ENCODE results near the gene SHROOM3.
A peak's percentile ranks its signal among the peaks of the same experiment; 100 is the strongest.

The SHROOM3 gene

DNA sequence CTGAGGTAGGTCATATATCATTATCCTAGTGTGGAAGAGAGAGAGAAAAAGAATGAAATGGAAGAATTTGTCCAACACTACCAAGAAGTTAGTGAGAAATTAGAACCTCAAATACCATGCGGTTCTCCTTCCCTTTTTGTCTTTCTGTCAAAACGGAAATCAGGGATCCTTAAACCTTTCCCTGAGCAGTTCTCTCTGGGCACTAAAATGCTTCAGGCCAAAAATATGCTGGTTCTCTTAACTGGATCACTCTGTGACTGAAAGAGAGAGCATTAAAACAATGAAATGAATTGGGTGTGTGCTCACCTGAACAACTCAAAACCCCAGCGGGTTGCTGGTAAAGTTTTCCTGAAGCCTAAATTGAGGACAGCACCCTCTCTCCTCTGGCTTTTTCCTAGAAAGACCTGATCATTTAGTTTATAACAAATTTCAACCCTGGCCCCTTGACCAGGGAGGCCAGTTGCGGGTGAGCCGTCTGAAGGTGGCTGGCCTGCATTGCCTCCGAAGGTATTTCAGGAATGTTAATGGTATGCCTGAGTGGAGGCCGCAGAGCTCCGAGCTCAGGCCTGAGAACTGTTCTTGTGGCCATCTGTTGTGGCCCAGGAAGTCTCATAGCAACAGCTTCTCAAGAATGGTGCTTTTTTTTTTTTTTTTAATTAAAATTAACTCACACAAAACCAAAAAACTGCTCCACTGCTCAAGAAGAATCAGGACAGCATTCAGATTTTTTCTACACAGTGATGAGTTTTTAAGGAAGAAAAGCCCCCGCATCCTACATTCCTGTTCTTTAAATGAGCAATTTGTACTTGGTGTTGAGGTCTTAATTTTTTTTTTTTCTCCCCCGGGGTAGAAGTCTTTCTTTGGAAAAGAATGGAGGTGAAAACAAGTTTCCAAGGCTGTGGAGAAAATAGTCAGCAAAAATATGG, 155.1 kb downstream of the SHROOM3 start:
- Mint-ChIP-seq H3K27ac (peak overlapping the region; percentile 81 to 98 (median 93)), H3K4me1 (peaks cover 70% of the 10 kb centered on the region), H3K9me3 (no peaks in the 10 kb centered on the region), H3K36me3 (ENCODE audit: low read depth) (no peaks in the 10 kb centered on the region), H3K4me3 (peak overlapping the region; percentile 44 to 70 (median 61)), H3K27me3 (ENCODE audit: low read depth) (no peaks in the 10 kb centered on the region)
- TF ChIP-seq, protein P1, sequence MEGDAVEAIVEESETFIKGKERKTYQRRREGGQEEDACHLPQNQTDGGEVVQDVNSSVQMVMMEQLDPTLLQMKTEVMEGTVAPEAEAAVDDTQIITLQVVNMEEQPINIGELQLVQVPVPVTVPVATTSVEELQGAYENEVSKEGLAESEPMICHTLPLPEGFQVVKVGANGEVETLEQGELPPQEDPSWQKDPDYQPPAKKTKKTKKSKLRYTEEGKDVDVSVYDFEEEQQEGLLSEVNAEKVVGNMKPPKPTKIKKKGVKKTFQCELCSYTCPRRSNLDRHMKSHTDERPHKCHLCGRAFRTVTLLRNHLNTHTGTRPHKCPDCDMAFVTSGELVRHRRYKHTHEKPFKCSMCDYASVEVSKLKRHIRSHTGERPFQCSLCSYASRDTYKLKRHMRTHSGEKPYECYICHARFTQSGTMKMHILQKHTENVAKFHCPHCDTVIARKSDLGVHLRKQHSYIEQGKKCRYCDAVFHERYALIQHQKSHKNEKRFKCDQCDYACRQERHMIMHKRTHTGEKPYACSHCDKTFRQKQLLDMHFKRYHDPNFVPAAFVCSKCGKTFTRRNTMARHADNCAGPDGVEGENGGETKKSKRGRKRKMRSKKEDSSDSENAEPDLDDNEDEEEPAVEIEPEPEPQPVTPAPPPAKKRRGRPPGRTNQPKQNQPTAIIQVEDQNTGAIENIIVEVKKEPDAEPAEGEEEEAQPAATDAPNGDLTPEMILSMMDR (IDR thresholded peaks at IDR 0.05; ENCODE audit: unreplicated experiment in 3 of 3) = no peak

DNA sequence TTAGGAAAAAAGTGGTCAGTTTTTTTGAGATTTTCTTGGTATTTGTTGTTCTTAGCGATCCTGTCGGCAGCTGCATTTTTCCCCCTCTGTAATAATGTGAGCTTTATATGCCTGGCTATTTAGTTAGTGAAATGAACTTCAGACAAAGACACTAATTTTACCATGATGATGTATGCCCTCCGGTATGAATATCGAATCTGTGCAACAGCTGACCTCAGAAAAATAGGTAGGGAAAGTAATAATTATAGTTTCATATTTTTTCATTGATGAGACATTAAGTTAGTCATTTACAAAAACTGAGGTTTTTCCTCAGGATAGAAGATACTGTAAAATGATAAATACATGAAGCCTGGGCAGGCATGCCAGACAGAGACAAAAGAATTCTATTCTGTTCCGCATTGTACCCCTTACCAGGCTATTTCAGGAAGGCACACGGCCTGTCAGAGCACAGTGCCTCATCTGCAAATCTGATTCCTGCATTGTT, 155.8 kb downstream of the SHROOM3 start:
- Mint-ChIP-seq H3K27ac (peak overlapping the region; percentile 81 to 98 (median 93)), H3K27me3 (ENCODE audit: low read depth) (no peaks in the 10 kb centered on the region), H3K4me1 (peaks cover 63% of the 10 kb centered on the region), H3K9me3 (no peaks in the 10 kb centered on the region), H3K4me3 (peak overlapping the region; percentile 5 to 70 (median 44)), H3K36me3 (ENCODE audit: low read depth) (no peaks in the 10 kb centered on the region)
- TF ChIP-seq, protein P1 (IDR thresholded peaks at IDR 0.05; ENCODE audit: unreplicated experiment in 3 of 3) = no peak

DNA sequence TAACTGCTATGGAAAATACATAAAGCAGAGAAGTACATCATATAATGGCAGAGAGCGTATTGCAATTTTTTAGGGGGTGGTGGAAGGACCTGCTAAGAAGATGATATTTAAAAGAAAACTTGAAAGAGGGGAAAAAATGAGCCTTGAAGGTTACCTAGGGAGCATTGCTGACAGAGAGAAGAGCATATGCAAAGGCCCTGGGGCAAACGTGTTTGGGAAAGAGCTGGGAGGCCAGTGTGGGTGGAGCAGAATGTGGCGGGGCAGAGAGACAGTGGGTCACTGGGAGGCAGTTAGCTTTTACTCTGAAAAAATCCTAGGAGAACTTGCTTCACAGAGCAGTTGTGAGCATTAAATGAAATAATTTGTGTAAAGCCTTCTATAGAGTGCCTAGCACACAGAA, 157.0 kb downstream of the SHROOM3 start:
- Mint-ChIP-seq H3K27me3 (ENCODE audit: low read depth) (no peaks in the 10 kb centered on the region), H3K9me3 (no peaks in the 10 kb centered on the region), H3K4me1 (peaks cover 57% of the 10 kb centered on the region), H3K27ac (peak overlapping the region; percentile 81 to 98 (median 93)), H3K4me3 (no peak overlapping the region), H3K36me3 (ENCODE audit: low read depth) (no peaks in the 10 kb centered on the region)
- TF ChIP-seq, protein P1 (IDR thresholded peaks at IDR 0.05; ENCODE audit: unreplicated experiment in 3 of 3) = no peak

DNA sequence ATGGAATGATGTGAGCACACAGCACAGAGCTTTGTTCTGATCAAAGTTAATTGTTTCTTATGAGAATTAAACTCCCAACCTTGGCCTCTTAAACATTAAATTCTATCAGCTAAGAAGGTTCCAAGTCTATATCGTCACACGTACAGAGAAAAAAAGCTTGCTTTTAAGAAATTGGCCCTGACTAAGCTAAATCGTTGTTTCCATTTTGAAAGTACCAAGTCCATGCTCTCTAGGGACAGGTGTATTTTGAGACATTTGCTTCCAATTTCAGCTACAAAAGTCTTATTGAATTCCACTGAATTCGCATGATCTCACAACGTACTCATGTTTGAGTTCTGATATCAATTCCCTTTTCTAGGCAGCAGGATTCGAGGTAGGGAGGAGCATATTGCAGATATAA, 157.4 kb downstream of the SHROOM3 start:
- H3K27ac Mint-ChIP-seq = peak overlapping the region; percentile 25 to 81 (median 74)
- peaks cover 58% of the 10 kb centered on the region for H3K4me1 Mint-ChIP-seq
- H3K27me3 Mint-ChIP-seq (ENCODE audit: low read depth) = no peaks in the 10 kb centered on the region
- TF ChIP-seq, protein P1 (IDR thresholded peaks at IDR 0.05; ENCODE audit: unreplicated experiment in 3 of 3) = no peak
- H3K4me3 Mint-ChIP-seq = no peak overlapping the region
- H3K9me3 Mint-ChIP-seq = no peaks in the 10 kb centered on the region
- H3K36me3 Mint-ChIP-seq (ENCODE audit: low read depth) = no peaks in the 10 kb centered on the region

DNA sequence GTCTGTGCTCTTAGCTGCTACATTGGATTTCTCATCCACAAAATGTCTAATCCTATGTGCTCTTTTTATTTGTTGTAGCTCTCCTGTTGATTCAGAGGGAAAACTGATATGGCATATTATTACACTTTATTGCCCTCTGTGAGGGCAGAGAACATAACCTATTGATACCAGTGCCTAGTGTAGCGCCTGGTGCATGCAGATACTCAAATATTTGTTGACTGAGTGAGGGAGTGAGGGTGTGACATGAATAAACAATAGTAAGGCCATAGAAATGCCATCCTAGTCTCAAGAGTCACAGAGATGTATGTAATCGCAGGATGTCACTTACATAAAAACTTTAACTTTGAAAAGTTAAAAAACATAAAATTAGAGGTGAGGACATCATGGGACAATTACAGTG, 159.1 kb downstream of the SHROOM3 start:
- TF ChIP-seq, protein P1 (IDR thresholded peaks at IDR 0.05; ENCODE audit: unreplicated experiment in 3 of 3) = no peak
- peaks cover 5% of the 10 kb centered on the region for H3K27me3 Mint-ChIP-seq (ENCODE audit: low read depth)
- peaks cover 44% of the 10 kb centered on the region for H3K4me1 Mint-ChIP-seq
- no peaks in the 10 kb centered on the region for H3K36me3 Mint-ChIP-seq (ENCODE audit: low read depth)
- H3K4me3 Mint-ChIP-seq = no peak overlapping the region
- H3K27ac Mint-ChIP-seq = no peak overlapping the region
- no peaks in the 10 kb centered on the region for H3K9me3 Mint-ChIP-seq

Data from nephron (organoid).